Retinal pigment epithelial cell (primary cell): ENCODE results near the gene HUNK.

Experiments
- DNase-seq: peaks from one replicate; pipeline ENCODE4 v3.0.0-alpha.2; 2010; ENCODE audit warnings: low read depth
- H3K4me3 ChIP-seq: 2 replicates; pipeline ENCODE4 v1.5.1; 2011; ENCODE audit warnings: mild to moderate bottlenecking, low read length, control low read depth, moderate library complexity
- TF ChIP-seq, protein P1 (sequence below): conservative IDR thresholded peaks from 2 replicates; pipeline ENCODE4 v1.5.1; 2011; ENCODE audit warnings: low read depth, low read length, control low read depth, inconsistent platforms

HUNK gene

DNA sequence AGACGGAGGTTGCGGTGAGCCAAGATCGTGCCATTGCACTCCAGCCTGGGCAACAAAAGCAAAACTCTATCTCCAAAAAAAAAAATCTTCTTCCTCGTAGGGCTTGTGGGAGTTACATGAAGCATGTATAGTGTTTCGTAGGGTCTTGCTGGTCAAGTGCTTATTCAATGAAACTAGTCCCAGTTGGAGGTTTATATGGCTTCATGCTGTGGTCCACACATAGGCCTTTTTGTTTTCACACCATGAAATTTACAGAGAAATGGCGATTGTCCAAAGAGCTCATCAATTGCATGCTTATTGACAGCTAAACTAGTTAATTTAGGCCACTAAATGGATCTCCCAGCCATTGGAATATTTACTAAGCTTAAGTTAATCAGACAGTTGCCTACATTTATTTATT, 29.6 kb downstream of the HUNK start:
- no peak for DNase-seq
- no peak overlapping the region for H3K4me3 ChIP-seq
- TF ChIP-seq, protein P1, sequence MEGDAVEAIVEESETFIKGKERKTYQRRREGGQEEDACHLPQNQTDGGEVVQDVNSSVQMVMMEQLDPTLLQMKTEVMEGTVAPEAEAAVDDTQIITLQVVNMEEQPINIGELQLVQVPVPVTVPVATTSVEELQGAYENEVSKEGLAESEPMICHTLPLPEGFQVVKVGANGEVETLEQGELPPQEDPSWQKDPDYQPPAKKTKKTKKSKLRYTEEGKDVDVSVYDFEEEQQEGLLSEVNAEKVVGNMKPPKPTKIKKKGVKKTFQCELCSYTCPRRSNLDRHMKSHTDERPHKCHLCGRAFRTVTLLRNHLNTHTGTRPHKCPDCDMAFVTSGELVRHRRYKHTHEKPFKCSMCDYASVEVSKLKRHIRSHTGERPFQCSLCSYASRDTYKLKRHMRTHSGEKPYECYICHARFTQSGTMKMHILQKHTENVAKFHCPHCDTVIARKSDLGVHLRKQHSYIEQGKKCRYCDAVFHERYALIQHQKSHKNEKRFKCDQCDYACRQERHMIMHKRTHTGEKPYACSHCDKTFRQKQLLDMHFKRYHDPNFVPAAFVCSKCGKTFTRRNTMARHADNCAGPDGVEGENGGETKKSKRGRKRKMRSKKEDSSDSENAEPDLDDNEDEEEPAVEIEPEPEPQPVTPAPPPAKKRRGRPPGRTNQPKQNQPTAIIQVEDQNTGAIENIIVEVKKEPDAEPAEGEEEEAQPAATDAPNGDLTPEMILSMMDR = no peak

DNA sequence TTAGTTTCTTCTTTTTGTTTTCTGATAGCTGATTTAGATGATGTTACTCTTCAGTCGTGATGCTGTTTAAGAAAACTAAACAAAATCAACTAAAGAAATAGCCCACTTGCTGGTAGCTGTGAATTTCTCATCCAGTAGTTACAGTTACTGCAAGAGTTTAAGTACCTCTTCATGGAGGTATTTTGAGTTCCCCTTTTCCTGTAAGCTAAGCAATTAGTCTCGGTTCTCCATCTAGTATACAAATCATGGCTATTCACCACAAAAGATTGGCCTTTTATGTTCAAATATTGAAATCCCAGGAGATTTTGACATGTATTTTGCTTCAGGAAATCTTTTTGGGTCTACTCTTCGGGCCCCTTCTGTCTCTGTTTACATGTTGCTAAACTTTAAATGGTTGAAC, 31.1 kb downstream of the HUNK start:
- TF ChIP-seq, protein P1 = no peak
- DNase-seq = no peak
- H3K4me3 ChIP-seq = no peak overlapping the region

DNA sequence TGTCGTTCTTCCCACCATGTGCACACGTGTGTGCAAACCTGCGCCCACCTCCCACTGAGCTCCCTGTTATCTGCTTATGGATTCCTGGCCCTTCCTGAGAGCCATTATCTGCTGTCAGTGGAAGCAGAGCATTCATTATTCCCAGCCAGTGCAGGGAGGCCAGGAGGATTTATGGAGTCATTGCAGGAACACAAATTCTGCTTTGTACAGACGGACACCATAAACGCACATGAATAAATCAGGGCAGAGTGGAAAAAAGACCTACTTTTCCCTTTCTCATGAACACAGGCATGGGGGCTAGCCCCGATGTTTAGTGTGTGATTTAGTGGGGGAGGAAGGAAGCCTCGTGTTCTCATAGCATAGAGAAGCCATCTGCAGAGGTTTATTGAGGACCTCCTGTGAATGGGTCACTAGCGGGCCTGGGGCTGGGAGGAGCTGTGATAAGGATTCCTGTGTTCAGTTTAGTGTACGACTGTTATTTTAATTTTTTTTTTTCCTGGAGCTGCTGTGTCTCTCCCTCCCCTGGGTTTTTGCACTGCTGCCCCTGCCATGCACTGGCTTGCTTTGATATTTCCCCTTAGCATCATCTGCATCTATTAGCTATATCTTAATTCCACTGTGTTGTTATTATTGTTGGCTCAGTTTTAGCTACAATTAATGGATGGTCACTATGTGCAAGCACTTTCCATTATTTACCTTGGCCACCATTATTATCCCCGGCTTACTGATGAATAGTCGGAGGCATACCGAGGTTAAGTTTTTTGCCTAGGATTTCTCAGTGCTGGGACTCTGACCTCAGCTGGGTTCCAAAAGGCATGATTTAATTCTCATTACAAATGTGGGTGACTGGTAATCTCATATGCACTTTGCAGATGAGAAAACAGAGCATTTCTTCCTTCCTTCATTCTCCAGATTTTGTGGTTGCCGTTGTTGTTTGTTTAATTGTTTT, 33.0 kb downstream of the HUNK start:
- H3K4me3 ChIP-seq = no peak overlapping the region
- no peak for DNase-seq
- TF ChIP-seq, protein P1 = no peak

DNA sequence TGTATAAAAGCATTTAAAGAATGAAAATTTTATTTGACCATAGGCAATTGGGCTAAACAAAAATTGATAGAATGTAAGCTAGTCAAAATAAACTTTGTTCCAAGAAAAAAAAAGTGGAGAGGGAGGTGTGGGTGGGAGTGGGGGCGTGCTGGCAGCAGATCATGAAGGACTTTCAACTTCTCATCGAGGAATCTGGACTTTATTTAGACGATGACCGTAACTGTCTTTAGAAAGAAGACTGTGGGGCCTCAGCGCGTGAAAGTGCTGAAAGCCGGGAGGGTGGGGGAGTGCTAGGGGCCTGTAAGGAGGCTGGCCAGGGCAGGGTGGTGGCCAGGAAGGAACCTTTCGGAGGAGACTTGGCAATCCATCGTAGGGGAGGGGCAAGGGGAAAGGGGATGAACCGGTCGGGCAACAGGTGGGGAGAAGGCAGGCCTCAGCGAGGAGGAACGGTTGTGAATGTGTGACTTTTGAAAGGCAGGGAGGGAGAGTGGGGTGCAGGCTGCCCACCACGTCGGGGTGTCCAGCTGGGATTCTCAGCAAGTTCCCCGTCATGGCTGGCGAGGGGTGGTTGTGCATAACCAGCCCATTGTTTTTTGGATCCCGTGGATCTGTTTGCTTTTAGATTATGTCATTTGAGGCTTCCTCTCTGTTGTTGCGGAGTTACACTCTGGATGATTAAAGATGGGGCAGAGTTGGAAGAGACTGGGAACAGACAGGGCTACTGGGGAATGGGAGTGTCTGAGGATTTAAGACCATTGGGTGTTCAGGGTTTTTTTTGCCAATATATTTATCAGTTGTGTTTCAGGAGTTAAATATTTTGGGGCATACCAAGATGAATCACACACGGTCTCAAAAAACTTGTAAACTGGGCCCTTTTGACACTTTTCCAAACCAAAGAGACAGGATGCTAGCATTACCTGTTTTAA, 35.5 kb downstream of the HUNK start:
- TF ChIP-seq, protein P1 = no peak
- no peak overlapping the region for H3K4me3 ChIP-seq
- no peak for DNase-seq

DNA sequence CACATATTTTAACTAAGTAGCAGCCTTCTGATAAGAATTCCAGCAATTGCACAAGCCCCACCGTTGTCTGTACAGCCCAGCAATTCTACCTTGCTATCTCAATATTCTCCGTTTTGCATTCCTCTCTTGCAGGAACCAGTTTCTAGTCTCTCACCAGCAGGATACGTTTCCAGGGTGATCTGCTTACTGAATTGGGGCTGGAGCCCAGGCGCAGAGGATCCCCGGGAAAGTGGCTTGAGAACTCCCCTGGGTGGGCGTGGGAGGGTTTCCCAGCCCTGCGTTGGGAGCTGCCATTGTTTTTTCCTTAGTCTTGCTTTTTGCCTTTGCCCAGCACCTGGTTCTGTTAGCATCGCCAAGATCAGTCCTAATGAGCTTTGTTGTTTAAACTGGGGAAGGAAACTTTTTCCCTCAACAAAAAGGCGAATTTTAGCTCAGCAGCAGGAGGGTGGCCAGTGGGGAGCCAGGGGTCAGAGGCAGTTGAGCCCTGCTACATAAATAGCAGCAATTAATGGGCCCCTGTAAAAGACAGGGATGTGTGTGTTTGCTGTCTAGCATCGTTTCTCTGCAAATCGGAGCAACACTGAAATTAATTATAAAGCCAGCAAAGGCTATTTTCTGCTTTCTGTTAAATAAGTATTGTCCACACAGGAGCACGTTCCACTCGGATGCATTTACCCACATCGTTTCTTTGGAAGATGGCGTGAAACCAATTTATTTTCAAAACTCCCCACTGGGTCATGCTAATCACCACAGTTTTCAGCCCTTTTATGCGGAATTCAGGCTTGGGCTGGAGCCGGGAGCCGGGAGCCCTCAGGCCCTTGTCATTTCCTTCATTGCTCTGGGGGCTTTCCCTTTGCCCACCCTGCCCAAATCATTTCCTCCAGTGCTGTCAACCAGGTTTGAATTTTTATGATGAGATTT, 36.6 kb downstream of the HUNK start:
- DNase-seq = no peak

DNA sequence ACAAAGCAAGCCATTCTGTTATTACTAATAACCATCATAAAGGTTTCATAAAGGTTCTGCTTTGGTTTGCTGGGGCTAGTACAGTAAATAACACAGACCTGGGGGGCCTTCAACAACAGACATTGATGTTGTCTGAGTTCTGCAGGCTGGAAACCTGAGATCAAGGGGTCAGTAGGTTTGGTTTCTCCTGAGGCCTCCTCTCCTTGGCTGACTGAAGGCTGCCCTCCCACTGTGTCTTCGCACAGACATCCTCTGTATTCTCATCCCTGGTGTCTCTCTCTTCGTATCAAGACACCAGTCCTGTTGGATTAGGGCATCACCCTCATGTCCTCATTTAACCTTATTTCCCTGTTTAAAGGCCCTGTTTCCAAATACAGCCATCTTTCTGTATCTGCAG, 37.3 kb downstream of the HUNK start:
- DNase-seq = no peak
- TF ChIP-seq, protein P1 = no peak
- H3K4me3 ChIP-seq = no peak overlapping the region

More for the DNA sequence above, 36.6 kb downstream of the HUNK start:
- no peak overlapping the region for H3K4me3 ChIP-seq
- TF ChIP-seq, protein P1 = no peak
